Activated gamma-delta T cell (primary cell): ENCODE measurements around the gene SLC4A1AP.
A peak's percentile ranks its signal among the peaks of the same experiment; 100 is the strongest.

Experiments used
- DNase-seq: peaks from one replicate; lab custom pipeline; 2025; lab: John Stamatoyannopoulos, UW

The SLC4A1AP gene

DNA sequence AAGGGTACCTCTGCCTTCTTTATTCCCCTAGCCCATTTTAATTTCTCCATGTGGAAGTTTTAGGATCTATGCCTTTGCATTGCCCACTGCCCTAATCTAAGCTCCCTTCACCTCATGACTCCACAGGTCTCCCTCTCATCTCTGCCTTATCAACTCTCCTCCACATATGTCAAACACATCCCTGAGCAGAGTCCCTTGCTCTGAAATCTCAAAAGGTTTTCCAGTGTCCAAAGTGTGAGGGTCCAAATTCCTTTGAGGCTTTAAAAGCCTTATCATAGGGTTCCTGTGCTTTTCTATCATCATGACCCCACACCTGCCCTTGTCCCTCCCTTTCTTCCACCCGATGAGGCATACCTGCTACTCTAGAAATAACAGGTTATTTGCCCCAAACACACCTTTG lies 38.6 kb downstream of the SLC4A1AP start:
- no peak for DNase-seq

- no peak for DNase-seq
Measured at GRCh38 chr2:27703638-27704341, 40.1 kb downstream of the SLC4A1AP start.

DNA sequence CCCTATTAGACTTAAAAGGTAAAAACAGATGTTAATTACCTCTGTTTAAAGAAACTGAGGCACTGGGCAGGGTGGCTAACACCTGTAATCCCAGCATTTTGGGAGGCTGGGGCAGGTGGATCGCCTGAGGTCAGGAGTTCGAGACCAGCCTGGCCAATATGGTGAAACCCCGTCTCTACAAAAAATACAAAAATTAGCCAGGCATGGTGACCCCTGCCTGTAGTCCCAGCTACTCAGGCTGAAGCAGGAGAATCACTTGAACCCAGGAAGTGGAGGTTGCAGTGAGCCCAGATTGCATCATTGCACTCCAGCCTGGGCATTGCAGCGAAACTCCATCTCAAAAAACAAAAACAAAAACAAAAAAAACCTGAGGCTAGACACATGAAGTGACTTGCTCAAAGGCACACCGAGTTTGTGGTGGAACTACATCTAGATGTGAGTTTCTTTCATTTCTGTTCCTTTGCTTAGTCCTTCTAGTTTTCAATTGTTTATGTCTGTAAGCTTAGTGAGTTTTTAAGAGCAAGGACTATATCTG lies 40.7 kb downstream of the SLC4A1AP start:
- DNase-seq: no peak

- no peak for DNase-seq
Measured at GRCh38 chr2:27705851-27706622, 42.3 kb downstream of the SLC4A1AP start.

- DNase-seq: no peak
Measured at GRCh38 chr2:27707462-27708256, 44.0 kb downstream of the SLC4A1AP start.

- DNase-seq: no peak
Measured at GRCh38 chr2:27708257-27708654, 44.6 kb downstream of the SLC4A1AP start.

GRCh38 chr2:27708666-27709065 lies 45.0 kb downstream of the SLC4A1AP start:
- no peak for DNase-seq

- DNase-seq: no peak
Measured at GRCh38 chr2:27709326-27709725, 45.6 kb downstream of the SLC4A1AP start.

DNA sequence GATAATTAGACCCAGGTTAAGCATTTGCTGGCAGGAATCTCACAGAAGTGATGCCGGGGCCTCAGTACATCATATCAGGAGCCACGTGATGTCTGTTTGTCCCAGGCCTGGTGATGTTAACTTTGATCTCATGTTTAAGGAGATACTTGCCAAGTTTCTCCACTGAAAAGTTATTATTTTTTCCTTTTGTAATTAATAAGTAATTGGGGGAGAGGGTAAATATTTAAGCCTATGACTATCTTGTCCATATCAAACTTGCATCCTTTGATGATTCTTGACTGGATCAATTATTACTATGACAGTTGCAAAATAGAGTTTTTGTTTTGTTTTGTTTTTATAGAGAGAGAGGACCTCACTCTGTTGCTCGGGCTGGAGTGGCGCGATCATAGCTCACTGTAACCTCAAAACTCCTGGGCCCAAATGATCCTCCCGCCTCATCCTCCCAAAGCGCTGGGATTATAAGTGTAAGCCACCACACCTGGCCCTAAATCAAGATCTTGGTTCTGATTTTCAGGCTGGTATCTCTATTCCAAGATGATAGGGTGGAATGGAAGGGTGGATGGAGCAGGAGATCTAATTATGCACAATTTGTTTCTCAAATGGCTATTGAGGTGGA lies 46.4 kb downstream of the SLC4A1AP start:
- no peak for DNase-seq

- no peak for DNase-seq
Measured at GRCh38 chr2:27710640-27711430, 47.1 kb downstream of the SLC4A1AP start.

GRCh38 chr2:27711804-27712203 lies 48.1 kb downstream of the SLC4A1AP start:
- no peak for DNase-seq

- no peak for DNase-seq
Measured at GRCh38 chr2:27712522-27712921, 48.8 kb downstream of the SLC4A1AP start.

DNA sequence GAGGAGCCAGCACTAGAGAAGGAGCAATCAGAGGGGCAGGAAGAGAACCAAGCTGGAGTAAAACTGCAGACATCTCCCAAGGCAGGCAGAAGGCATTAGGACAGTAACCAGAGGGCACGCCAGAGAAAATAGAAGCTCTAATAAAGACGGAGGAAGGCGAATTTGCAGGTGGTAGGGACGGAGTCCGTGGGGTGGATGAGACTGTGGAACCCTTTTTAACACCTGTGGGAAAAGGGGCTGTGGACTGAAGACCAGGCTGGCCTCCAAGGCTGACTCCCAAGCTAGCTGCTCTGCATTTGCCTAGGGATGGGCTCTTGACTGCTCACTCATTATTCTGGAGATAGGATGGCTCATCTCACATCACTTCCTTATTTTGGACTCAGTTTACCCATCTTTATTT lies 49.5 kb downstream of the SLC4A1AP start:
- DNase-seq: no peak

GRCh38 chr2:27714053-27714452 lies 50.4 kb downstream of the SLC4A1AP start:
- DNase-seq: no peak

DNA sequence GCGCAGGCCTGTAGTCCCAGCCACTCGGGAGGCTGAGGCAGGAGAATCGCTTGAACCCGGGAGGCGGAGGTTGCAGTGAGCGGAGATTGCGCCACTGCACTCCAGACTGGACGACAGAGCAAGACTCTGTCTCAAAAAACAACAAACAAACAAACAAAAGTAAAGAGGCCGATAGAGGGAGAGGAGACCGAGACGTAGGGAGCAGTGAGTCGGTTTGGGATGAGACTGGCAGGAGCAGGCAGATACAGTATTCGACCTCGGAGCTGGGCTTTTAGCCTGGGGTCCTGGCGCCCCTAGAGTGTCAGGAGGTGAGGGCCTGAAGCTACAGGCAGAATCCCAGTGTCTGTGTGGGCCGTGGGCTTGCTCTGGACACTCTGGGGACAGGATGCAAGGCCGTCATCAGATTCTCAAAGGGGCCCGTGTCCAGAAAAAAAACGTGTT lies 51.2 kb downstream of the SLC4A1AP start:
- no peak for DNase-seq

DNA sequence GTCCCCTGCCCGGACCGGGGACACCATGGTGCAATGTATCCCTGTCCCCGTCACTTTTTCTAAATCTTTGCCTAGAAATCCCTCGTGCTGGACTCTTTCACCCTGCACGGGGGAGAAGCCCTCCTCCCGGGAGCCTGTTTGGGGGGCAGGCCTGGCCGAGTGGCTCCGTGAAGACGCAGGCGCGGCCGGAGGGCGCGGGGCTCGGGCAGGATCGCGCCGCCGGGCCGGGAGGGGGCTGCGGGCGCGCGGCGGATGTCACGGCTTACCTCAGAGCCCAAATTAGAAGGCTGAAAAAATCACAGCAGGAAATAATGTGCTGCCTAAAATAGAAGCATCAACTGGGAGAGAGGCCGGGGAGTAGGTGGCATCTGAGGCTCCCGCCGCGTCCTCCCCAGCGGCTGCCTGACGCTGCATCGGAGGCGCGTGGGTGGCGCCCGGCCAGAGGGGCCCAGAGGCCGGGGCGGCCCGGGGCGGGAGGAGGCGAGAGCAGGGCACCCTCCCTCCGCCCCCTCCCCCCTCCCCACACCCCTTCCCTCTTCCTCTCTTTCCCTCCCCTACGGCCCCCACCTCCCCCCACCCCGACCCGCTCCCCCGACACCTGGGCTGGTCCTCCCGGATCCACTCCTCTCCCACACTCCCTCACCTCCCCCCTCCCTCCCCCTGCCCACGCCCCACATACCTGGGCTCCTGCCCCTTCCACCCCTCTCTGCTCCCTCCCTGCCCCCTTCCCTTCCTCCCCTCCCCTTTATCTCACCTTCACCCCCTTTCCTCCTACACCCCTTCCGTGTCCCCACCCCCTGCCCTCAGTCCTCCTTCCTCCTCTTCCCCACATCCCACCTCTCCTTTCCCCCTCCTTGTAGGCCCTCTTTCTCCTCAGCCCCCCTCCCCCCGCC lies 51.9 kb downstream of the SLC4A1AP start:
- peak; percentile 17 for DNase-seq

DNA sequence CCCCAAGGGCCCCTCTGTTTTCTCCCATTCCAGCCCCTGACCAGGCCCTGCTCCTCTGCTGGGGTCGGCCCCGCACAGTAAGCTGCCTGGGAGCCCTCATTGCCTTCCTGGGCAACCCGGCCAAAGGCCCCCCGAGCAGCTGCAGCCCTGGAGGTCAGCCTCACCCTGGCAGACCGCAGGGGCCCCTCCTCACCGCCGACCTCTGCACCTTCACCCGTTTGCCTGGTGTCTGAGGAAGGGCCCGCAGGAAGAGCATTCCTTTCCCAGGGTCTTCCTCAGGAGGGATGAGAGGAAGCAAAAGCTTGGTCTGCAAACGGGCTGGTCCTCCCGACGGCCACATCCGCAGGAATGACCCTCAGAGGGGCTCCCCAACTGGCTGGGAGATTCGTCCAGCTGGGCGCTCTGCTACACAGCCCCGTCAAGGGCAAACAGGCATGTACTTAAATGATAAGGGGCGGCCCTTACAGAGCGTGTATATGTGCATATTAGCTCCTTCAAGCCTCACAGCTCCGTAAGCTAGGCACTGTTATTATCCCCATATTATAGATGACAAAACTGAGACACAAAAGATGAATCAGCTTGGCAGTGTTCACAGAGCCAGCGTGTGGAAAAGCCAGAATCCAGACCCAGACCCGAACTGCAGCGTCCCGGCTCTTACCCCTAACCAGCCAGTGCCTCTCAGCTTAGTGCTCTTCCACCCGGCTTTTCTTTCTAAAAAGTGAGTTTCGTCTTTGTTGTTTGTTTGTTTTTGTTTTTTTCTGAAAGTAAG lies 52.8 kb downstream of the SLC4A1AP start:
- DNase-seq: no peak

- no peak for DNase-seq
Measured at GRCh38 chr2:27717070-27717795, 53.5 kb downstream of the SLC4A1AP start.
